ENCODE measurements around the gene CHFR. TPM values are rescaled to one million over a fixed set of nuclear protein-coding genes. Genes with fewer than 3 reads are reported as not detected.
A peak's percentile ranks its signal among the peaks of the same experiment; 100 is the strongest.

The CHFR gene
- total and polyA plus RNA-seq, 9 of the 15 experiments (the other 6 are each of a cell fraction or from before 2014, with no cell fraction given), result 0.61 to 33.9 (median 19.3) TPM

GRCh38 chr12:132887513-132888351, at the start of gene CHFR (continued):
- TF ChIP-seq TSHZ1 (CRISPR knock-in tag; IDR thresholded peaks at IDR 0.05) (no peak), ZNF318 (IDR thresholded peaks at IDR 0.05; ENCODE audit: borderline replicate concordance in 1 of 2, low read depth in 1 of 2) (no peak), ZNF212 (CRISPR knock-in tag; IDR thresholded peaks at IDR 0.05) (no peak), PML (IDR thresholded peaks at IDR 0.05; ENCODE audit: low read length) (peak; percentile 54; the same call in 1 of the 2 replicates), POLR2AphosphoS5 (IDR thresholded peaks at IDR 0.05; ENCODE audit: control insufficient read depth, insufficient read depth, low read depth, low read length) (no peak), GTF3C2 (IDR thresholded peaks at IDR 0.05; ENCODE audit: borderline replicate concordance, extremely low read depth, insufficient read length) (no peak), FIP1L1 (IDR thresholded peaks at IDR 0.05; ENCODE audit: low read depth, low read length, poor library complexity, severe bottlenecking) (peak; percentile 25), TCF15 (CRISPR knock-in tag; IDR thresholded peaks at IDR 0.05) (peak; percentile 65; the same call in 1 of the 2 replicates)

Measured in K562 (cell line).